OCI-LY1 (cell line): ENCODE results near the gene DLGAP3.

Experiments used
- CTCF ChIP-seq: fragments of 200-600 bp; sonication (generic), shearing (Covaris generic); IDR thresholded peaks from 2 replicates; pipeline ENCODE4 v1.5.1; 2017; ENCODE audit warnings: mild to moderate bottlenecking, antibody characterized with exemption, low read length, moderate library complexity, mixed read lengths
- EZH2 ChIP-seq: fragments of 200-600 bp; sonication (generic), shearing (Covaris generic); IDR thresholded peaks from 2 replicates; pipeline ENCODE4 v1.8.0; 2017; ENCODE audit warnings: borderline replicate concordance, mixed run types, mild to moderate bottlenecking, antibody characterized with exemption, low read length, moderate library complexity, mixed read lengths

- no peak for TF ChIP-seq CTCF
- TF ChIP-seq EZH2, result no peak
Measured at GRCh38 chr1:34858901-34859445, 70.5 kb downstream of the DLGAP3 start.
